Heart left ventricle (tissue), 16 donors: Measurements from ENCODE around the gene LZTFL1. TPM values are rescaled to one million over a fixed set of nuclear protein-coding genes. Genes with fewer than 3 reads are reported as not detected.

ENCODE experiments used
- ATAC-seq, 4 donors: fragments of 200-7000 bp; cut with Tn5 transposase; one replicate each; pipeline ENCODE4 v1.9.1; 2020 to 2022; ENCODE audit warnings: moderate library complexity in 4 of 4, mild to moderate bottlenecking in 3 of 4, moderate number of reproducible peaks in 1 of 4
- DNase-seq, 5 donors: peaks; one replicate each; pipeline ENCODE4 v3.0.0-alpha.2; 2020
- H3K27ac ChIP-seq, 12 donors: fragments of 200-600 bp; sonication (generic) in 4 of 12; one replicate each; pipeline versions ENCODE4 v1.5.0 to v1.8.0; 2016 to 2022; ENCODE audit warnings: mild to moderate bottlenecking in 2 of 12
- H3K27me3 ChIP-seq, 9 donors: fragments of 200-600 bp; sonication (generic) in 2 of 9; one replicate each; pipeline versions ENCODE4 v1.5.1 to v1.8.0; 2016 to 2022; ENCODE audit warnings: mild to moderate bottlenecking in 3 of 9
- H3K36me3 ChIP-seq, 9 donors: fragments of 200-600 bp; sonication (generic) in 2 of 9; one replicate each; pipeline versions ENCODE4 v1.5.0 to v1.8.0; 2018 to 2022; ENCODE audit warnings: mild to moderate bottlenecking in 2 of 9
- H3K4me1 ChIP-seq, 12 donors: fragments of 200-600 bp; sonication (generic) in 4 of 12; one replicate each; pipeline versions ENCODE4 v1.5.0 to v1.8.0; 2016 to 2022; ENCODE audit warnings: mild to moderate bottlenecking in 3 of 12
- H3K4me3 ChIP-seq, 12 donors: fragments of 200-600 bp; sonication (generic) in 4 of 12; one replicate each; pipeline versions ENCODE4 v1.5.0 to v1.8.0; 2017 to 2022; ENCODE audit warnings: mild to moderate bottlenecking in 9 of 12, moderate library complexity in 4 of 12
- H3K9me3 ChIP-seq, 12 donors: fragments of 200-600 bp; sonication (generic) in 4 of 12; one replicate each; pipeline versions ENCODE4 v1.5.0 to v1.8.0; 2016 to 2022; ENCODE audit warnings: mild to moderate bottlenecking in 1 of 12
- CTCF ChIP-seq, 12 donors: fragments of 200-600 bp; sonication (generic) in 4 of 12; IDR thresholded peaks; one replicate each; pipeline versions ENCODE4 v1.5.0 to v1.8.0; 2018 to 2022; ENCODE audit warnings: antibody characterized with exemption in 12 of 12, mild to moderate bottlenecking in 5 of 12
- POLR2A ChIP-seq, 2 donors: fragments of 450-650 bp; IDR thresholded peaks; one replicate each; pipeline ENCODE4 v1.6.1; 2017; ENCODE audit warnings: antibody characterized with exemption in 2 of 2, mild to moderate bottlenecking in 2 of 2, moderate library complexity in 2 of 2
- WGBS, 4 donors: extraction: QIAGEN DNeasy Blood & Tissue Kit in 2 of 4; methylation state at CpG; one replicate each; pipeline versions ENCODE4 v1.1.5 to v1.1.7; 2013 to 2018; 5-methylcytosine and 5-hydroxymethylcytosine counted together
- intact Hi-C, 10 donors: fragments of 100-400 bp; cut with DNase I; formaldehyde crosslinking; loops; one replicate each; pipeline versions ENCODE4 v1.11.1 to v1.14.2; 2022
- polyA plus RNA-seq, 2 donors: library from polyadenylated mRNA; stranded (reverse); fragments of 200-250 nt; gene quantifications; one replicate each; pipeline ENCODE4 v1.2.3, GENCODE V29; 2013
- total RNA-seq, 9 donors: library from RNA; depleted of rRNA in 2 of 9; stranded (reverse); fragments of >200 nt in 2 of 9; fragmentation: NEBNext Ultra II Directional in 3 of 9; extraction: Animal tissue kit (Norgen Biotek cat#: 25700) in 3 of 9; gene quantifications; one replicate each; pipeline versions ENCODE4 v1.1.0 to v1.2.4, GENCODE V29; 2016 to 2023
- donor health status: ischemic (EF 13 %, LVEDD 7.1; RV severe dilation, severe dysfunction).
- donor health status: healthy with polysubstance abuse.
- donor health status: DM: no; HTN: yes; CAD: no.
- donor health status: DM: no; HTN: no; CAD: no.
- donor health status: ischemic (EF 25% LVEDD 6.9; RV normal size, moderate dysfunction).
- donor health status: ischemic (EF 25% LVEDD 5.7; RV mildly dilated, moderate dysfunction).
- donor health status: healthy.
- donor health status: DM: yes; HTN: yes; CAD: no.
- donor health status: ischemic (EF 35%, LVEDD 5.7; RV mildly dilated, moderate dysfunction).
- donor health status: nonischemic (EF 11% LVEDD 7.7; RV severe dilation, severe dysfunction).
- donor health status: DM: yes; HTN: yes; CAD: no.
- donor health status: PGD.
- donor health status: ischemic (EF 29% LVEDD 5.4; RV normal size, mild dysfunction).
- donor health status: nonischemic (EF 23%, LVEDD 6.1; RV moderate dilation, normal function).

The LZTFL1 gene
- total and polyA plus RNA-seq, 11 donors: 1.7 to 13.1 (median 8.8) TPM

GRCh38 chr3:45871780-45872179 lies 29.9 kb upstream of the LZTFL1 start:
- WGBS, 4 donors: 59 to 69% (median 66%) methylated on average over 6 of the region's 6 CpGs
- H3K27me3 ChIP-seq: no peaks in the 10 kb centered on the region
- ATAC-seq: no peak

GRCh38 chr3:45870099-45870498 lies 28.2 kb upstream of the LZTFL1 start:
- Histone ChIP-seq H3K27ac (no peak overlapping the region), H3K4me3 (no peak overlapping the region), H3K4me1 (no peaks in the 10 kb centered on the region), H3K9me3 (no peaks in the 10 kb centered on the region), H3K27me3 (no peaks in the 10 kb centered on the region), H3K36me3 (no peaks in the 10 kb centered on the region)
- WGBS, 4 donors: 77 to 89% (median 81%) methylated on average over 4 of the region's 4 CpGs
- DNase-seq: no peak
- TF ChIP-seq CTCF (IDR thresholded peaks at IDR 0.05): no peak
- TF ChIP-seq POLR2A (IDR thresholded peaks at IDR 0.05): no peak
- no peak for ATAC-seq
- intact Hi-C loops: no loop called here

More at GRCh38 chr3:45871780-45872179, 29.9 kb upstream of the LZTFL1 start:
- Histone ChIP-seq H3K9me3 (no peaks in the 10 kb centered on the region), H3K4me1 (no peaks in the 10 kb centered on the region), H3K4me3 (no peak overlapping the region), H3K27ac (no peak overlapping the region), H3K36me3 (no peaks in the 10 kb centered on the region)
- intact Hi-C loops: no loop called here
- DNase-seq: no peak
- TF ChIP-seq POLR2A (IDR thresholded peaks at IDR 0.05) (no peak), CTCF (IDR thresholded peaks at IDR 0.05) (no peak)

- WGBS, 4 donors: 61 to 74% (median 68%) methylated on average over 3 of the region's 3 CpGs
- no peaks in the 10 kb centered on the region for H3K4me1 ChIP-seq
- H3K9me3 ChIP-seq: no peaks in the 10 kb centered on the region
- intact Hi-C loops: no loop called here
- H3K4me3 ChIP-seq: no peak overlapping the region
- no peaks in the 10 kb centered on the region for H3K27me3 ChIP-seq
- H3K27ac ChIP-seq: no peak overlapping the region
- ATAC-seq (no peak), DNase-seq (no peak)
- H3K36me3 ChIP-seq: no peaks in the 10 kb centered on the region
- TF ChIP-seq CTCF (IDR thresholded peaks at IDR 0.05) (no peak), POLR2A (IDR thresholded peaks at IDR 0.05) (no peak)
These were observed 27.7 kb upstream of the LZTFL1 start for GRCh38 chr3:45869638-45870037.

GRCh38 chr3:45868650-45869049 lies 26.7 kb upstream of the LZTFL1 start:
- H3K9me3 ChIP-seq: peaks cover 0 to 5% (median 0%) of the 10 kb centered on the region in 12 donors
- no peaks in the 10 kb centered on the region for H3K27me3 ChIP-seq
- WGBS, 4 donors: 72 to 76% (median 73%) methylated on average over 2 of the region's 2 CpGs
- no peak overlapping the region for H3K27ac ChIP-seq
- no peaks in the 10 kb centered on the region for H3K36me3 ChIP-seq
- TF ChIP-seq CTCF (IDR thresholded peaks at IDR 0.05) (no peak), POLR2A (IDR thresholded peaks at IDR 0.05) (no peak)
- H3K4me3 ChIP-seq: no peak overlapping the region
- intact Hi-C loops: no loop called here
- ATAC-seq (no peak), DNase-seq (no peak)
- H3K4me1 ChIP-seq: no peaks in the 10 kb centered on the region
